Endothelial cell of umbilical vein (primary cell): ENCODE measurements around the gene RNF222. TPM values are rescaled to one million over a fixed set of nuclear protein-coding genes. Genes with fewer than 3 reads are reported as not detected.

Source experiments
- BruUV-seq: library from RNA; stranded (reverse); fragments of 400-500 nt; replicated peaks from 2 replicates; lab custom pipeline; 2021; lab: Mats Ljungman, UMichigan
- CTCF ChIA-PET: fragments of 300-600, 350-600 bp; sonication (Branson Sonifier 250); formaldehyde crosslinking; loops from one replicate; lab custom pipeline; 2021; ENCODE audit warnings: antibody characterized with exemption, inconsistent platforms; lab: Charles Lee
- POLR2A ChIA-PET: fragments of 300-600, 350-600 bp; sonication (Branson Sonifier 250); formaldehyde crosslinking; loops from one replicate; lab custom pipeline; 2021; ENCODE audit warnings: antibody characterized with exemption, inconsistent platforms; lab: Charles Lee
- DNase-seq: peaks from one replicate; pipeline ENCODE4 v3.0.0-alpha.2; 2011; ENCODE audit warnings: low read depth, low spot score
- FAIRE-seq: peaks from 2 replicates; lab custom pipeline; 2011; peaks lifted over from hg19 to GRCh38; lab: Jason Lieb, UNC
- H2AFZ ChIP-seq: 2 replicates; pipeline ENCODE4 v1.6.0; 2012; ENCODE audit warnings: low read depth, low read length, control low read depth, inconsistent platforms
- H3K27ac ChIP-seq: 2 replicates; pipeline ENCODE4 v1.5.1; 2011; ENCODE audit warnings: low read depth, mild to moderate bottlenecking, control low read depth, low read length, moderate library complexity; ENCODE audit not compliant: insufficient read depth
- H3K27me3 ChIP-seq, 2 experiments: 2 replicates each; pipeline versions ENCODE4 v1.6.0 to v1.6.1; 2011; ENCODE audit warnings: low read length in 2 of 2, mixed read lengths in 1 of 2; ENCODE audit not compliant: control insufficient read depth in 2 of 2, insufficient read depth in 2 of 2
- H3K36me3 ChIP-seq, 2 experiments: 2 replicates in 1 of 2; 3 replicates in 1 of 2; pipeline ENCODE4 v1.5.1; 2011; ENCODE audit warnings: low read length in 2 of 2, mild to moderate bottlenecking in 1 of 2, moderate library complexity in 1 of 2; ENCODE audit not compliant: control insufficient read depth in 2 of 2, insufficient read depth in 2 of 2; ENCODE audit errors: extremely low read depth in 1 of 2
- H3K4me1 ChIP-seq: 3 replicates; pipeline ENCODE4 v1.5.1; 2011; ENCODE audit warnings: mild to moderate bottlenecking, low read length; ENCODE audit not compliant: control insufficient read depth, insufficient read depth; ENCODE audit errors: extremely low read depth
- H3K4me2 ChIP-seq: 2 replicates; pipeline ENCODE4 v1.6.1; 2011; ENCODE audit warnings: low read length, control low read depth, mixed read lengths; ENCODE audit not compliant: insufficient read depth
- H3K4me3 ChIP-seq, 3 experiments: fragments of 200-600 bp in 1 of 3; sonication (generic), shearing (Covaris generic) in 1 of 3; replicated peaks in 1 of 3; 2 replicates each; pipeline ENCODE4 v1.5.1; 2011 to 2016; ENCODE audit warnings: control low read depth in 3 of 3, low read length in 3 of 3, mild to moderate bottlenecking in 2 of 3, inconsistent platforms in 1 of 3, low read depth in 1 of 3, moderate library complexity in 1 of 3; ENCODE audit not compliant: insufficient read depth in 1 of 3
- H3K79me2 ChIP-seq: 2 replicates; pipeline ENCODE4 v1.6.0; 2012; ENCODE audit warnings: low read length, inconsistent platforms; ENCODE audit not compliant: control insufficient read depth, insufficient read depth
- H3K9ac ChIP-seq: replicated peaks from 2 replicates; pipeline ENCODE3; 2011; ENCODE audit warnings: low read length, control low read depth; ENCODE audit not compliant: insufficient read depth; ENCODE audit errors: extremely low read depth
- H3K9me1 ChIP-seq: replicated peaks from 3 replicates; pipeline ENCODE4 v1.6.0; 2011; ENCODE audit warnings: mild to moderate bottlenecking, low read length; ENCODE audit not compliant: control insufficient read depth, insufficient read depth; ENCODE audit errors: extremely low read depth
- H3K9me3 ChIP-seq: replicated peaks from 2 replicates; pipeline ENCODE4 v1.5.1; 2012; ENCODE audit warnings: low read length, inconsistent platforms; ENCODE audit not compliant: control insufficient read depth, insufficient read depth
- H4K20me1 ChIP-seq: replicated peaks from 2 replicates; pipeline ENCODE3; 2011; ENCODE audit warnings: mild to moderate bottlenecking, low read length; ENCODE audit not compliant: control insufficient read depth, insufficient read depth; ENCODE audit errors: extremely low read depth
- EZH2 ChIP-seq: IDR thresholded peaks from 2 replicates; pipeline ENCODE4 v1.6.1; 2012; ENCODE audit warnings: borderline replicate concordance, low read depth, mild to moderate bottlenecking, moderate library complexity, low read length, inconsistent platforms; ENCODE audit not compliant: severe bottlenecking
- FOS ChIP-seq: IDR thresholded peaks from 2 replicates; pipeline ENCODE4 v1.6.1; 2011; ENCODE audit warnings: mild to moderate bottlenecking, low read length, moderate library complexity, borderline replicate concordance; ENCODE audit not compliant: insufficient read depth
- GATA2 ChIP-seq: IDR thresholded peaks from 2 replicates; pipeline ENCODE4 v1.7.0; 2011; ENCODE audit warnings: low read depth, mild to moderate bottlenecking, moderate library complexity, mixed read lengths, low read length; ENCODE audit not compliant: insufficient read length, insufficient read depth
- JUN ChIP-seq: IDR thresholded peaks from 2 replicates; pipeline ENCODE4 v1.6.1; 2011; ENCODE audit warnings: borderline replicate concordance, low read depth; ENCODE audit not compliant: insufficient read length, insufficient read depth
- MYC ChIP-seq: IDR thresholded peaks from one replicate; pipeline ENCODE4 v1.6.1; 2011; ENCODE audit warnings: mild to moderate bottlenecking, low read depth, low read length
- POLR2A ChIP-seq: IDR thresholded peaks from 2 replicates; pipeline ENCODE4 v1.6.1; 2012; ENCODE audit warnings: low read depth, mild to moderate bottlenecking, control low read depth, low read length
- POLR2AphosphoS5 ChIP-seq: IDR thresholded peaks from 2 replicates; pipeline ENCODE4 v1.6.1; 2012; ENCODE audit warnings: low read depth, mild to moderate bottlenecking, control low read depth, low read length, moderate library complexity; ENCODE audit not compliant: insufficient read depth
- dilution Hi-C: fragments of 300-500 bp; cut with MboI; formaldehyde crosslinking; loops from one replicate; pipeline ENCODE4 v1.15.0; 2019; ENCODE audit warnings: low sequenced_read_pairs; ENCODE audit not compliant: extremely low pct_ligation_motif_present
- intact Hi-C: fragments of 100-400 bp; cut with micrococcal nuclease; formaldehyde crosslinking; loops from one replicate; pipeline ENCODE4 v1.10.0; 2022
- polyA plus RNA-seq, 4 experiments: library from polyadenylated mRNA; depleted of rRNA in 3 of 4; stranded (reverse) in 3 of 4; unstranded in 1 of 4; fragments of >200 nt; gene quantifications; 2 replicates each; pipeline versions ENCODE4 v1.2.1 to v1.2.3, GENCODE V29; 2011 to 2012; ENCODE audit warnings: missing spikeins in 1 of 4
- total RNA-seq: library from RNA; stranded (reverse); gene quantifications from 2 replicates; pipeline ENCODE4 v1.2.3, GENCODE V29; 2021
- TF ChIP-seq, protein P1 (sequence below), 2 donors: IDR thresholded peaks; 1 replicate in 1 of 2; 2 replicates in 1 of 2; pipeline ENCODE4 v1.5.1; 2011; ENCODE audit warnings: low read length in 2 of 2, mild to moderate bottlenecking in 2 of 2, moderate library complexity in 2 of 2, control low read depth in 1 of 2, inconsistent platforms in 1 of 2, low read depth in 1 of 2; ENCODE audit not compliant: insufficient read depth in 1 of 2; ENCODE audit errors: extremely low read depth in 1 of 2
- TF ChIP-seq, protein P2 (sequence below): IDR thresholded peaks from 2 replicates; pipeline ENCODE4 v1.6.1; 2011; ENCODE audit not compliant: insufficient read depth, insufficient read length

Gene RNF222
- total and polyA plus RNA-seq, 2 donors (not counting 3 experiments of a cell fraction or from before 2014, with no cell fraction given), result not detected

DNA sequence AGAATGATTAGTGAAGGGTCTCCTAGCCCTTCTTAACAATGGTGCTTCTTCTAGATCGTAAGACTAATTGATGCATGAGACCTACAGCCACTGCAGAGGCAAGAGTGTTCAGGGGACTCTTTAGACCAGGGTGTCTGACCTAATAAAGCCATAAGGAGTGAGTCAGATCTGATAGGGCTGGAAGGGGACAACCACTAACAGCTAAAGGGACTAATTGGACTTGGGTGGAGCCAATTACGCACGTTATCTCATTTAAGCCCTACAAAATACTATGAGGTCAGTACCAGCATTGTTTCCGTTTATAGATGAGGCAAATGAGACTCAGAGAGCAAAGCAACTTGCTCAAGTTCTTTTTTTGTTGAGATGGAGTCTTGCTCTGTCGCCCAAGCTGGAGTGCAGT lies 14.5 kb upstream of the RNF222 start:
- FAIRE-seq, result no peak
- no peak for DNase-seq
- no peak overlapping the region for H2AFZ ChIP-seq
- no peaks in the 10 kb centered on the region for H3K36me3 ChIP-seq
- H3K9ac ChIP-seq, result no peak overlapping the region
- no peak overlapping the region for H3K4me3 ChIP-seq
- peaks cover 7 to 9% of the 10 kb centered on the region in 2 experiments for H3K27me3 ChIP-seq
- no TSS peak for BruUV-seq
- H3K4me2 ChIP-seq, result no peak overlapping the region
- H3K4me1 ChIP-seq, result no peaks in the 10 kb centered on the region
- intact Hi-C loops (no loop called here), dilution Hi-C loops (no loop called here)
- no peak for TF ChIP-seq EZH2
- H3K27ac ChIP-seq, result no peak overlapping the region
- H3K79me2 ChIP-seq, result no peaks in the 10 kb centered on the region
- no peaks in the 10 kb centered on the region for H3K9me3 ChIP-seq
- no peaks in the 10 kb centered on the region for H4K20me1 ChIP-seq
- POLR2A ChIA-PET, result no interaction called here
- H3K9me1 ChIP-seq, result no peaks in the 10 kb centered on the region
- CTCF ChIA-PET, result interaction anchor here (3.6 kb wide), 1 partner anchor 334 kb away, joined by 101 read pairs; the partner anchor contains the start of gene CCDC42

DNA sequence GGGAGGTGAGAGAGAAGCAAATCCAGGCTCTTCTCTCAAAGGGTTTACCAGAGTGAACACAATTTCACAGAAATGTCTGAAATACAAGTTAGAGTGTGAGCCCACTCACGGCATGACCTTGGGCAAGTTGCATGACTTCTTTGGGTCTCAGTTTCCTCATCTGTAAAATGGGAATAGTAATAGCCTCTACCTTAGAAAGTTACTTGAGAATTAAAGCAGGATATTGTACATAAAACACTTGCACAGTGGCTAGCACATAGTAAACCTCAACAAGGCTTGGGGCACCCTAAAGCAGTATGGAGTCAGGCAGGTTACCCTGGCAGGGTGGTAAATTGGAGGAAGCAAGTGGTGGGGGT lies 13.2 kb upstream of the RNF222 start:
- DNase-seq (no peak), FAIRE-seq (no peak)
- Histone ChIP-seq H3K9me1 (no peaks in the 10 kb centered on the region), H4K20me1 (no peaks in the 10 kb centered on the region), H3K27me3 (peaks cover 4 to 9% of the 10 kb centered on the region in 2 experiments), H3K9ac (no peak overlapping the region), H3K27ac (no peak overlapping the region), H3K36me3 (no peaks in the 10 kb centered on the region), H3K79me2 (no peaks in the 10 kb centered on the region), H2AFZ (no peak overlapping the region), H3K9me3 (no peaks in the 10 kb centered on the region), H3K4me3 (no peak overlapping the region), H3K4me2 (no peak overlapping the region), H3K4me1 (no peaks in the 10 kb centered on the region)
- BruUV-seq, result no TSS peak
- ChIA-PET POLR2A (interaction anchor here (1.0 kb wide), 1 partner anchor 25 kb away, joined by 3 read pairs; the partner anchor contains the start of gene NDEL1), CTCF (interaction anchor here (0.6 to 3.6 kb wide), 22 partner anchors 9 to 645 kb away, joined by 3 to 101 read pairs (median 6); partner anchors contain the start of genes CCDC42 and RPL26)
- dilution Hi-C loops, result no loop called here
- intact Hi-C loops, result loop anchor here (1.0 to 2.0 kb wide), 5 partner anchors 24 to 374 kb away; partner anchors contain the start of genes NDEL1 and RPL26
- TF ChIP-seq, protein P1, sequence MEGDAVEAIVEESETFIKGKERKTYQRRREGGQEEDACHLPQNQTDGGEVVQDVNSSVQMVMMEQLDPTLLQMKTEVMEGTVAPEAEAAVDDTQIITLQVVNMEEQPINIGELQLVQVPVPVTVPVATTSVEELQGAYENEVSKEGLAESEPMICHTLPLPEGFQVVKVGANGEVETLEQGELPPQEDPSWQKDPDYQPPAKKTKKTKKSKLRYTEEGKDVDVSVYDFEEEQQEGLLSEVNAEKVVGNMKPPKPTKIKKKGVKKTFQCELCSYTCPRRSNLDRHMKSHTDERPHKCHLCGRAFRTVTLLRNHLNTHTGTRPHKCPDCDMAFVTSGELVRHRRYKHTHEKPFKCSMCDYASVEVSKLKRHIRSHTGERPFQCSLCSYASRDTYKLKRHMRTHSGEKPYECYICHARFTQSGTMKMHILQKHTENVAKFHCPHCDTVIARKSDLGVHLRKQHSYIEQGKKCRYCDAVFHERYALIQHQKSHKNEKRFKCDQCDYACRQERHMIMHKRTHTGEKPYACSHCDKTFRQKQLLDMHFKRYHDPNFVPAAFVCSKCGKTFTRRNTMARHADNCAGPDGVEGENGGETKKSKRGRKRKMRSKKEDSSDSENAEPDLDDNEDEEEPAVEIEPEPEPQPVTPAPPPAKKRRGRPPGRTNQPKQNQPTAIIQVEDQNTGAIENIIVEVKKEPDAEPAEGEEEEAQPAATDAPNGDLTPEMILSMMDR (IDR thresholded peaks at IDR 0.05; ENCODE audit: extremely low read depth in 1 of 2, insufficient read depth in 1 of 2, low read depth in 1 of 2, low read length in 2 of 2), result no peak
- TF ChIP-seq POLR2A (no peak), POLR2AphosphoS5 (no peak), FOS (no peak), EZH2 (no peak), GATA2 (no peak), JUN (no peak), MYC (no peak)
- TF ChIP-seq, protein P2, sequence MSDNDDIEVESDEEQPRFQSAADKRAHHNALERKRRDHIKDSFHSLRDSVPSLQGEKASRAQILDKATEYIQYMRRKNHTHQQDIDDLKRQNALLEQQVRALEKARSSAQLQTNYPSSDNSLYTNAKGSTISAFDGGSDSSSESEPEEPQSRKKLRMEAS, result no peak
